ENCODE data around the gene SOX3.

The SOX3 gene

GRCh38 chrX:140492066-140492994 lies 12.5 kb downstream of the SOX3 start:
- DNase-seq: no peak

GRCh38 chrX:140480765-140481164 lies 24.1 kb downstream of the SOX3 start:
- no peak for DNase-seq

- no peak for DNase-seq
Observed at GRCh38 chrX:140477987-140478386, 26.9 kb downstream of the SOX3 start.

GRCh38 chrX:140475025-140475424 lies 29.8 kb downstream of the SOX3 start:
- no peak for DNase-seq

GRCh38 chrX:140467211-140467610 lies 37.7 kb downstream of the SOX3 start:
- no peak for DNase-seq

Measured in NCI-H345 (cell line).